ENCODE data around the gene TEX51. TPM values are rescaled to one million over a fixed set of nuclear protein-coding genes. Genes with fewer than 3 reads are reported as not detected.

TEX51 gene
- total RNA-seq, 1 donor from 2014 or later = not detected

DNA sequence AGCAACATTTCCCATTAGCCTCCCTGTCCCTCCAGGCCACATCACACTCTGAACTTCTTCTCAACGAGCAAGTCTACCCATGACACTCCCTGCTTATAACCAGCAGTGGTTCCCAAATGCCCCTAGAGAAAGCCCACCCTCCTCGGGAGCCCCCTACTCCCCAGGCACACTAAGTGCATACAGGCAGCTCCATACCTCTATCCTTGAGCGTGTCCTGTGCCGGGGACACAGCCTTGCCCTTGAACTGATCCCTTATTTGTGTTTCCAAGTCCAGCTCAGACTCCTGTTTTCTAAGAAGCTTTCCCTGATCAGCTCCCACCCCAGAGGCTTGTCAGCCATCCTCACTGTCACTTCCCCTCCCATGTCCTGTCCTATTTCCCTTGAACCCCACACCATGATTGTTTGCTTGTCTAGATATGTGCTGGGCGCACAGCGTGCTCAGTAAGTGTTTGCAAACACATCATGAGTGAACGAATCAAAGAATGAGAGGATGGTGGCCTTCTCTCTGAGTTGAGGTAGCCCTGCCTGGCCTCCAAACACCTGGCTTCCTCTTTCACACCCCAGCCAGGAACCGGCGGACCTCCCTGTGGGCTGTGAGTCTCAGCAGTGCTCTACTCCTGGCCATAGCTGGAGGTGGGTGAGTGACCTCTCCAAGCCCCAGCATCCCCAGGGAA, 2.1 kb downstream of the TEX51 start:
- no peaks in the 10 kb centered on the region for H3K36me3 Mint-ChIP-seq (ENCODE audit: unreplicated experiment)
- H3K4me3 Mint-ChIP-seq (ENCODE audit: unreplicated experiment) = no peak overlapping the region
- peak; percentile 63 for DNase-seq (ENCODE audit: extremely low spot score, unreplicated experiment)
- peaks cover 3% of the 10 kb centered on the region for H3K27me3 Mint-ChIP-seq (ENCODE audit: unreplicated experiment)
- TF ChIP-seq, protein P1, sequence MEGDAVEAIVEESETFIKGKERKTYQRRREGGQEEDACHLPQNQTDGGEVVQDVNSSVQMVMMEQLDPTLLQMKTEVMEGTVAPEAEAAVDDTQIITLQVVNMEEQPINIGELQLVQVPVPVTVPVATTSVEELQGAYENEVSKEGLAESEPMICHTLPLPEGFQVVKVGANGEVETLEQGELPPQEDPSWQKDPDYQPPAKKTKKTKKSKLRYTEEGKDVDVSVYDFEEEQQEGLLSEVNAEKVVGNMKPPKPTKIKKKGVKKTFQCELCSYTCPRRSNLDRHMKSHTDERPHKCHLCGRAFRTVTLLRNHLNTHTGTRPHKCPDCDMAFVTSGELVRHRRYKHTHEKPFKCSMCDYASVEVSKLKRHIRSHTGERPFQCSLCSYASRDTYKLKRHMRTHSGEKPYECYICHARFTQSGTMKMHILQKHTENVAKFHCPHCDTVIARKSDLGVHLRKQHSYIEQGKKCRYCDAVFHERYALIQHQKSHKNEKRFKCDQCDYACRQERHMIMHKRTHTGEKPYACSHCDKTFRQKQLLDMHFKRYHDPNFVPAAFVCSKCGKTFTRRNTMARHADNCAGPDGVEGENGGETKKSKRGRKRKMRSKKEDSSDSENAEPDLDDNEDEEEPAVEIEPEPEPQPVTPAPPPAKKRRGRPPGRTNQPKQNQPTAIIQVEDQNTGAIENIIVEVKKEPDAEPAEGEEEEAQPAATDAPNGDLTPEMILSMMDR (IDR thresholded peaks at IDR 0.05) = no peak
- H3K27ac Mint-ChIP-seq (ENCODE audit: unreplicated experiment) = no peak overlapping the region
- H3K9me3 Mint-ChIP-seq (ENCODE audit: unreplicated experiment) = peaks cover 9% of the 10 kb centered on the region
- no peaks in the 10 kb centered on the region for H3K4me1 Mint-ChIP-seq (ENCODE audit: unreplicated experiment)

DNA sequence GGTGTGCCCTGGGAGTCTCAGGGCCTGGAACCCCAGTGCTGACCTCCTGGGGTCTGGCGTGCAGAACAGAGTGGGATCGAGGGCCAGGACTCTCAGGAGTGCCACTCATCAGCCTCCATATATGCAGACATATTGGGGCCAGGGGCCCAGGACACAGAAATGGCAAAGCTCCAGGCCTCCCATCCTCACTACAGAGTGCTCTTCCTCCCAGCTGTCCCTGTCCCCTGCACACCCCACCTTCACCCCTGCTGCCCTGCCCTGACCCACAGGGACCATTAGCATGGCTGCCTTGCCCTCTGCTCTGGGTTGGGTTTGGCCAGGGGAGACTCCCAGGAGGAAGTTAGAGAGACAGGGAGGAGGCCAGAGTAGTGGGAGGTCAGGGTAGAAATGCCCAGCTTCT, 2.8 kb downstream of the TEX51 start:
- Mint-ChIP-seq H3K4me1 (ENCODE audit: unreplicated experiment) (no peaks in the 10 kb centered on the region), H3K27ac (ENCODE audit: unreplicated experiment) (no peak overlapping the region), H3K27me3 (ENCODE audit: unreplicated experiment) (peaks cover 3% of the 10 kb centered on the region), H3K4me3 (ENCODE audit: unreplicated experiment) (no peak overlapping the region), H3K36me3 (ENCODE audit: unreplicated experiment) (no peaks in the 10 kb centered on the region), H3K9me3 (ENCODE audit: unreplicated experiment) (peaks cover 9% of the 10 kb centered on the region)
- TF ChIP-seq, protein P1 (IDR thresholded peaks at IDR 0.05) = no peak
- peak; percentile 80 for DNase-seq (ENCODE audit: extremely low spot score, unreplicated experiment)

GRCh38 chr2:126902152-126902835, 3.6 kb downstream of the TEX51 start:
- TF ChIP-seq, protein P1 (IDR thresholded peaks at IDR 0.05) = no peak
- DNase-seq (ENCODE audit: extremely low spot score, unreplicated experiment) = peak; percentile 79
- H3K27me3 Mint-ChIP-seq (ENCODE audit: unreplicated experiment) = peaks cover 3% of the 10 kb centered on the region
- H3K36me3 Mint-ChIP-seq (ENCODE audit: unreplicated experiment) = no peaks in the 10 kb centered on the region
- H3K4me3 Mint-ChIP-seq (ENCODE audit: unreplicated experiment) = no peak overlapping the region
- H3K27ac Mint-ChIP-seq (ENCODE audit: unreplicated experiment) = no peak overlapping the region
- H3K4me1 Mint-ChIP-seq (ENCODE audit: unreplicated experiment) = no peaks in the 10 kb centered on the region
- peaks cover 9% of the 10 kb centered on the region for H3K9me3 Mint-ChIP-seq (ENCODE audit: unreplicated experiment)

GRCh38 chr2:126902859-126903258, 4.2 kb downstream of the TEX51 start:
- H3K36me3 Mint-ChIP-seq (ENCODE audit: unreplicated experiment) = no peaks in the 10 kb centered on the region
- DNase-seq (ENCODE audit: extremely low spot score, unreplicated experiment) = no peak
- TF ChIP-seq, protein P1 (IDR thresholded peaks at IDR 0.05) = no peak
- peaks cover 9% of the 10 kb centered on the region for H3K9me3 Mint-ChIP-seq (ENCODE audit: unreplicated experiment)
- H3K27me3 Mint-ChIP-seq (ENCODE audit: unreplicated experiment) = peaks cover 3% of the 10 kb centered on the region
- H3K4me3 Mint-ChIP-seq (ENCODE audit: unreplicated experiment) = no peak overlapping the region
- H3K27ac Mint-ChIP-seq (ENCODE audit: unreplicated experiment) = no peak overlapping the region
- no peaks in the 10 kb centered on the region for H3K4me1 Mint-ChIP-seq (ENCODE audit: unreplicated experiment)

DNA sequence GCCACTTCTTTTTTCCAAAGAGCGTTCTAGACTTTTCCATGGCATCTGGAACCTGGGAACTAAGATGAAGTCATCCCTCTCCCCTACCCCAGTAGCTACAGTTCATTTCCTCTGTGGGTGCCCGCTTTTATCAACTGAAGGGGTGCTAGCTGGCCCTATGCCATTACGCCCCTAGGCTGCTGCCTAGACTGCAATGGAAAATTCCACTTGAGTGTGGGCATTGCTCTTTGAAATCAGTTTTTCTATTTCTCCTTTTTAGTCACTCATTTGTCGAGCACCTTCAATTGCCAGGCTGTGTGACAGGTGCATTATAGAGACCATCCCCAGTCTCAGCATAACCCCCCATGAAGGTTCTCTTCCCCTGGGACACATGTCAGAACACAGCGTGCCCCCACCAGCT, 7.3 kb downstream of the TEX51 start:
- H3K4me3 Mint-ChIP-seq (ENCODE audit: unreplicated experiment) = no peak overlapping the region
- DNase-seq (ENCODE audit: extremely low spot score, unreplicated experiment) = peak; percentile 49
- no peak overlapping the region for H3K27ac Mint-ChIP-seq (ENCODE audit: unreplicated experiment)
- TF ChIP-seq, protein P1 (IDR thresholded peaks at IDR 0.05) = no peak
- no peaks in the 10 kb centered on the region for H3K4me1 Mint-ChIP-seq (ENCODE audit: unreplicated experiment)
- H3K9me3 Mint-ChIP-seq (ENCODE audit: unreplicated experiment) = peaks cover 9% of the 10 kb centered on the region
- no peaks in the 10 kb centered on the region for H3K36me3 Mint-ChIP-seq (ENCODE audit: unreplicated experiment)
- no peaks in the 10 kb centered on the region for H3K27me3 Mint-ChIP-seq (ENCODE audit: unreplicated experiment)

All from osteocyte (in vitro differentiated cells).